Stimulated activated CD4-positive, alpha-beta T cell treated with anti-CD3 and anti-CD28 coated beads, Interleukin-1b, Interleukin-23, amount 100 ng/mL, for 4 hours (primary cell): Measurements from ENCODE around the gene NTRK2.

Source experiments
- DNase-seq, 2 donors: peaks; one replicate each; pipeline ENCODE4 v3.0.0-alpha.2; 2020; ENCODE audit warnings: low read depth in 2 of 2

Gene NTRK2

DNA sequence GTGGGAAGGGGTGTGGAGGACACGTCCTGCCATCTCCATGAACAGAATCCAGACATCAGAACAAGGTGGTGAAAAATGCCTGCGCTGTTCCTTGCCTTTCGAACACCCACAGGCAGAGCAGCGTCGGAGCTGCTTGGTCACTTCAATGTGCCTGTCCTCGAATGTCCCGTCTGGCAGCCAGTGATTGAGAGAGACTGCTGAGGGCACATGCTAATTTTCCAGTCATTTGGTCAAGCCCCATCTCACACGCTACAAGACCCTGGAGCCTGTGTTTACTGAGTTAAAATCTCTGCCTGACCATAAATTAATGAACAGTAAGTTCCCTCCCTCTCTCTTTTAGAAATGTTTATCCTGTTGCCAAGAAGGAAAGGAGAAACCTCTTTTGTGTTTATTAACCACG, 149.3 kb downstream of the NTRK2 start:
- DNase-seq = no peak

DNA sequence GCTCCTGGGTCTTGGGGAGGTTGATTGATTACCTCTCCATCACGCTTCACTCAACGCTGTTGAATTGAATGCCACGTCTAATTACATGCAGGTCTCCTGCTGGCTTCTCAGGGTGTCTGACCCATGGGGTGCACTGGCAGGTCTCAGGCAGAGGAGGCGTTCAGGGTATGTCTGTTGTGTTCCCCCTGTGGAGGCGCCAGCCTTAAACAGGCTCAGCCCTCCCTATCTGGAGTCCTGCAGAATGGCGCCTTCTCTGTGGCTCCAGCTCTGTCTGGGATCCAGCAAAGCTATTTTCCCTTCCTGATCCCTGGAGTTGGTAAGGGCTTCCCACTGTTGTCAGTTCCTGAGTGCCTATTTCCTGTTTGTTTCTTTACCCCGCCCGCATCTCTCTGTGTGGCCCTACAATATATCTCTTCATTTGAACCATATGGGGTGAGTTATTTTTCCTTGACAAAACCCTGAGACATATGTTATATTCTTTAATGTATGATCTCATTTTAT, 150.0 kb downstream of the NTRK2 start:
- no peak for DNase-seq

DNA sequence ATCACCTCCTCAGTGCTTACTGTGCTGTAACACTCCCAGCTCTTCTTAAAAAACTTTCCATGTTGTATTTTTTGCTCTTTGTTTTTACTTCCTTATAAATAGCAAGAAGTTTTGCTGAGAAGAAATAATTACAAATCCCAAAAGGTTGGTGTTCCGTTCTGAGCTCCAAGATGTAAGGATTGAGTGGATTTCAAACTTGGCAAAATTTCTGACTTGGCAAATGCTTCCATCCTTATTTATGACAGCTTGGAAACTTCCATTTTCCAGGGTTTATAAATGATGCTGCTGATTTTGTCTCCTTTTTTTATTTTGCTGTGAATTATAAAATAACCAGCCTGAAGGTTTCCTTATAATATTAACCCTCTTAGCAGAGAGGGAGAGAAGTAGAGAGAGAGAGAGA, 151.9 kb downstream of the NTRK2 start:
- no peak for DNase-seq

DNA sequence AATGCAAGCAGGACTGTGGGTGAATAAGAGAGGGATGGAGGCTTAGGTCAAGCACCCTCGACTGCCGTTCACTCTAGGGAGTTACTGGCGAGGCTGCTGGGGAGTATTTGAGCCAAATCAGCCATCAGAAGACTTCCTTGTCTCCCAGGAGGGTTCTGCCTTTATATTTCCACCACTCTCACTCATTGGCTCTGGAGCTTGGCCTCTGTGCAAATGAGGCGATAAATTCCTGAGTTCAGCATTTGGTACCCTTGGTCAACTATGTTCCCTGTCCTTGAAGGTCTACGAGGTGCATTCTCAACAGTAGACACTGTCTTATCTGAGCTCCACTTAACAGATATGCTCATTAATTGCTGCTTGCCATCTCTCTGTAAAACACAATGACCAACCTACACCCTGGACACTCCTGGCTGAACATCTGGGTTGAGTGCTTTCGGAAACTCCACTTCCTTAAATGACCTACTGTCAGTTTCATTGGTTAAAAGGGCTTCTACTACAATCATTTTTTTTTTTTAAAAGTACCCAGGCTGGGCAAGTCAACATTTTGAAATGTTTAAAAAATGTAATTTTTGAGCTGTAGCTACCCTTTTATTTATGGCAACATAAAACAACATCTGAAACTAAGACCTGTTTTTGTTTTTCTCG, 153.2 kb downstream of the NTRK2 start:
- DNase-seq = no peak

DNA sequence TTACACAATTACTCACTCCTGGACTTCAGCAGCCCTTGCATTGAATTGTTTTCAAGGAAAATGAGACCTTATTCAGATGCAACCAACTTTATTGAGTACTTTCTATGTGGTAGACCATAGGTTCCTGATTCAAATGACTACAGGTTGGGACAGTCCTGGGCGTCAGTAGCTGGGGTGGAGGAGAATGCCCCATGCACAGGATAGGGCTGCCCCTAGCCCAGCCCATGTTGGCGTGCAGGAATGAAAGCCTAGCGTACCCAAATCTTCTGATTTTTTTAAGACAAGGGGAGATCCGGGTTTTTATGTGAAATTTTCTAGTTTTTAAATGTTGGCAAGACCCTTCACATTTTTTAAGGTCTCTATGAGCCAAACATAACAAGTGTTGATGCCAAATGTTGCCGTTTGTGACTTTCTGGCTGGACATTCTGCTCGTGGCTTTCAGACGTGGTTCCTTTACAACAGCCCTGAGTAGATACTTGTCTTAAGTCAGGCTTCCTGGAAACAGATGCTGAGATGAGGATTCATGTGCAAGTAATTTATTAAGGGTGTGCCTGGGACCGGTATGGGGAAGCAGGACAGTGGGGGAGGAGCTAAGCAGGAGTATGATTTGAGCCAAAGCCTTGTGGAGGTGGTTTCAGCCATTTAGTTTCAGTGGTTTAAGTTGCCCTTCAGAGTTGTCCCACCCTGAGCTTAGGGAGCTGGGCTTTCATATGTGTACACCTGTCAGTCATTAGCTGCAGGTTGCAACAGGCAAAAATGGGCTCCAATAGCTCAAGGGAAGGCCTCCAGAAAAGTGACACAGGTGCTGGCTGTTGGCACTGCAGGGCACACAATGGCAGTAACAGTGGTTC, 154.1 kb downstream of the NTRK2 start:
- no peak for DNase-seq

DNA sequence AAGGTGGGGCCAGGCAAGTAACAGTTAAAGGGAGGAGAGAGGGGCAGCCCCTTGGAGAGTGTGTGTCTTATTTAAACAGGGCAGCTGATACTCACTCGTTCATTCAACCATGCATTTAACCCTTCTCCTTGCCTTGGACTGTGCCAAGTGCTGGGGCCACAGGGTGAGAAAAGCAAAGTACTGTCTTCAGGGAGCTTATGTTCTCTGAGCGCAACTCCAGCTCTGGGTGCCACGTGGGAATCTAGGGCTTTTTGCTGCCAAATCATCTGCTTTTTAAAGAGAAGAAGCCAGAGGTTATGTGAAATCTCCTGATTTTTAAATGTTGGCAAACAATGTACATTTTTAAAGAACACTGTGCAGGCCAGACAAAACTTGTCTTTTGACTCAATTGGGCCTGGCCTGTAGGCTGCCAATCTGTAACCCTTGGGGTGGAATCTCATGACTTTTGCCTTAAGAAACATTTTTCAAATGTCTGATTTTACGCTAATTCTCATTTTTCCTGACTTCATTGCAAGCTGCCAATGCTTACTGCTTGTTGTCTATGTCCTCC, 157.8 kb downstream of the NTRK2 start:
- no peak for DNase-seq

DNA sequence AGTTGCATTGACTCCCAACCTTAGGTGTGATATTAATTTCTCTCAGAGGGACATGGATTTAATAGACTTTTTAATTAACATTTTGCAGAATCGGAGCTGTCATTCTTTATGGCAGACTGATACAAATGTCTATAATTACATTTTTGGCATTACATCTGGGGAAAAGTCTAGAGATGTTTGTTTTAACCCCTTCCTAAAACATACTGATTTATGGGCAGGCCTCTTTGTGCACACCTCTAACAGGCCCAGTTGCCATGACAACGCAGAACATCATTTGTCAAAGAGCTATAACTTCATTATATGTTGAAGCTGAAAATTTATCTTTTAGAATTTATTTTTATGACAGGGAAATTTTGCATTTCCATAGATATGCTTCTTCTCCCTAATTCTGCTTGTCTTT, 158.5 kb downstream of the NTRK2 start:
- no peak for DNase-seq

DNA sequence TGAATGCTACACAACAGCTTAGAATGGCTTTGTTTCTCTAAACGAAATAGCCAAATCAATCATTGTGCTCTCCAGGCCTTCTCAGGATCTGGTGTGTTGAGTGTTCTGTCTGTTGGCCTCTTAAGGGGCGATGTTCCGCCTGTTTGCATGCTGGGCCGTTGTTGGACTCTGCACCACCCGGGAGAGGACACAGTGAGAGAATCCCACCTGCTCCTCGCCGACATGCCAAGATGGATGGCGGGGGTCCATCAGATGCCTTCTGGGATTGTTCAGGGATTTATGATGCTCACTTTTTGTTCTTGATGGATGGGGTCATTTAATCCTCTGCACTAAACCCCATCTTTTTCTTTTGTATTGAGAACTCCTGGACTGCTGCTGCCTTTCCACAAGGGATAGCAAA, 159.9 kb downstream of the NTRK2 start:
- no peak for DNase-seq

DNA sequence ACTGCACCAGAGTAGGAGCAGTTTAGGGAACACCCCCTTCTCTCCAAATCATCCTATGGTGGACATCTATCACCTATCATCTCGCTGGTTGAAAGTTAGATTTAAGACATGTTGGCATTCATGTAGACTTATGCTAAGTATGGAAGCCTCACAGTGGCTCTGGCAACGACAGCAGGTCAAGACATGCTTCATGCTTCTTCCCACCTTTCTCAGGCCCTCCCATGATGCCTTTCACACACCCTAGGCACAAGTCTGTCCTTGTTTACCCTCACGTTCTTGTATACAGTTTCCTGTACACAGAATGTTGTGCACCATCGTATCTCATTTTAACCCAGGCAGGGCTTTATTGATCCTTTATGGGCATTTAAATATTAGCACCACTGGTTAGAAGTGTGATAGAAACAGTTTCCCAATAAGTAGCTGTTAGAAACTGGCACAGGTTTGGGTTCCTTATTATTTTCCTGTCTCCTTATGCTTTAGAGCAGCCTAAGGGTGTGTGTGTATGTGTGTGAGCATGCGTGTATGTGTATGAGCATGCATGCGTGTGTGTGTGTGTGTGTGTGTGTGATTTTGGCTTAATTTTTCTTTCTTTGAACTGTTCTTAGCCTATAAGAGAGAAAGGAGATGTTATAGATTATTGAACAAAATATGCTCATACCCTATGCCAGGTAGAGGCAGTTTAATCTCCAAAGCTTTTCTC, 160.6 kb downstream of the NTRK2 start:
- no peak for DNase-seq

DNA sequence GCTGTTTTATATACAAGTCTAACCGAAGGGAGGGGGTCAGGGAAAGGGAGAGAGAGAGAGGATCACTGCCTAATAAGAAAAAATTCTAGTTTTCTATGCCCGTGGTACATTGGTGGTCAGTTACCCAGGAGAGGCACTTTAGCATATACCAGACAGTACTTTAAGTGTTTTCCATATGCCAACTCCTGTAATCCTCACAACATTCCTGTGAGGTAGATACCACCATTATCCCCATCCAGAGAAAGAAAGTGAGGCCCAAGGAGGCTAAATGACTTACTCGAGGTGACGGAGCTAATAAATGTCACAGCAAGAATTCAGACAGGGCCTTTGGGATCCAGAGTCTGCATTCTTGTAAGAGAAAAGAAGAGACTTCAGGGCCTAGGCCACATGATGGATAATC, 161.8 kb downstream of the NTRK2 start:
- DNase-seq = no peak

DNA sequence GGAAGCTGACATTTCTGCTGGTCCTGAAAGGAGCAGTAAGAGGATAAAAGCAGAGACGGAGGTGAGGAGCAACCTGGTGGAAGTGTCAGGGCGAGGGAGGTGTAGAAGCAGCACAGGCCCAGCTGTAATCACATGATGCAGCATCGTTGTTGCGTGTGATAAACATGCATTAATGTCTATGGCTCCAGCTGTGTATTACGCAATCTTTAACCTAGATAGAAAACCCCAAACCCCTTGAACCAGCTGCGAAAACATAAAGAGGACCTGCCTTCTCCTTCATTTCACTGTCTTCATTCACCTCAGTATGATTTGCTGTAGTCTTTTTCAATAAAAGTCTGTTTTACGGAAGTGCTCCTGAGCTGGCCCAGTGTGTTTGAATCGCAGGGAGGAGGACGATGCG, 162.9 kb downstream of the NTRK2 start:
- no peak for DNase-seq

DNA sequence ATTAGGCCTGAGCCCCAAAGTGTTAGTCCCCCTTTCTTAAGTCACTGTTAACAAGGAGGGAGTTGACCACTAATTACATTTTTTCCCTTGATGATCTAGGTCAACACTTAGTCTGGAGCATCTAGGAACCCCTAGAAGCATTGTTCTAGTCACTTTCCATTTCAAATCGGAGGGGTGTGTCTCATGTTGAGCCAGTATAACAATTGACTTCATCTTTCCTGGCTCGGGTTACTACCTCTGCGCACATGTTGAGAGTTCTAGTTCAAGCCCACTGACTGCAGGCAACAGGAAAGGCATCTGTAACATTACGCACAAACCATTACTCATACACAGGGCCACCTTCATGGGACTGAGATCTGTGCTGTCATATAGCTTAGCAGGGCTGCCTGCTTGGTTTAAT, 164.9 kb downstream of the NTRK2 start:
- DNase-seq = no peak

DNA sequence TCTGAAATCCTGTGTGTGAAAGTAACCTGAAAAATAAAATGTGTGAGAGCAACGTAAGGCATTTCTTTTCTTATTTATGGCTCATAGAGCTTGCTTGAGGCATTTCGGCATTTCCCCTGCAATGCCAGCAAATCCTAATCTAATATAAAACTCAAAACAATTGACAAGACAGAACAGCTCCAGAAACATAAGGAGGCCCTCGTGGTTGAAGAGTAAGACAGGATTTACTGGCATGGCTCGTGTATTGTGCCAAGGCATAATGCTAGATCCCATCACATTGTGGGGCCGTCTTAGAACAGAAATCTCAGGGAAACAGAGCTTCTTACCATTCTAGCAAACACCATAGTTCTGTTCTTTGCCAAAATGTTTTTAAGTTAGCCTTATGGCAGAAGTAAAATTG, 166.2 kb downstream of the NTRK2 start:
- DNase-seq = no peak

DNA sequence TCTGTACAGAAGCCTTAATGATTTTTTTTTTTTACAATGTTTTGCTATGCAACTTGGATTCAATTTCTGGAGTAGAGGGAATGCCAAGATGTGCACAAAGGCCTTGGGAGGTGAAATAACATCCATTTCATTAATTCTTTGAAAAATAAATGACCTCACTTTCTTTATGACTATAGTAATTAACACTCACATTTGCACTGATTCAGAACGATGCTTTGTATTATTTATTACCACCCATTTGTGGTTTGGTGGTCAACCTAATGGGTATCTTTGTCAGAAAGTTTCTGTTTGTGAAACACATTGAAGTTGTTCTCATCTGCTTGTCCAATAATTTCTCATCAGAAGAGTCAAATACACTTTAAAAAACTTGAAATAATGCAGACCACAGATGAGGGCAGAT, 169.3 kb downstream of the NTRK2 start:
- DNase-seq = no peak

DNA sequence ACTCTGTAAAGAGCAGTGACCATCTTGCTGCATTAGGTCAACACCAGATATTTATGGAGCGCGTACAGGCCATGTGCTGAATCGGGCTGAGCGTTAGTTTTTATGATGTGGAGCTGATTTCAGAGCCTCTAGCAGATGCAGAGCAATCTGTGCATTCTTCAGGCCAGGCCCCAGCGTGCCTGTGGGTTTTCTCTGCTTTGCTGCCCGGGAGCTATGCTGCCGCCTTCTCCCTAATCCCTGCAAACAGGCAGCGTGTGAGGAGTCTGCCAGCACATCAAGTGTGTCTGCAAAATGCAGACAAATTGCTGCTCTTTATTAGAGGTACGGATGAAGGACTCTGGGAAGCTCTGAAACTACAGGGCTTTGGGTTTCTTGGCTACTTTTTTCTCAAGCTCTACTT, 170.0 kb downstream of the NTRK2 start:
- no peak for DNase-seq

DNA sequence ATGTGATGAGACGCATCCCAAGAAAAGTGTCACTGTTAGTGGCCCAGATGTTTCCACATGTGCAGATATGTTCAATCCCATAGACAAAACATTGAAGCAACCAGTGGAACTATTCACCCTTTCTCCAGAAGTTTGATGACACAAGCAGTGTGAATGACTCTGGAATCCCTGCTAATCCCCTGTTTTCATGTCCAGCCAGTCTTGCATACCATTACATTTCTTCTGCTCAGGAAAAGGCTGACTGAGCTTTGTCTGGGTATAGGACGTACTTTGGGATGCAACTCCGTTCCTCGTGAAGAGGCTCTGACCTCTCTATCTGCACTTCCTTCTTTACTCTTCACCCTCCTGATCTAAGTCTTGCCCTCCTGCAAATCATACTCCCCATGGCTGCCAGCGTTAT, 172.4 kb downstream of the NTRK2 start:
- no peak for DNase-seq

DNA sequence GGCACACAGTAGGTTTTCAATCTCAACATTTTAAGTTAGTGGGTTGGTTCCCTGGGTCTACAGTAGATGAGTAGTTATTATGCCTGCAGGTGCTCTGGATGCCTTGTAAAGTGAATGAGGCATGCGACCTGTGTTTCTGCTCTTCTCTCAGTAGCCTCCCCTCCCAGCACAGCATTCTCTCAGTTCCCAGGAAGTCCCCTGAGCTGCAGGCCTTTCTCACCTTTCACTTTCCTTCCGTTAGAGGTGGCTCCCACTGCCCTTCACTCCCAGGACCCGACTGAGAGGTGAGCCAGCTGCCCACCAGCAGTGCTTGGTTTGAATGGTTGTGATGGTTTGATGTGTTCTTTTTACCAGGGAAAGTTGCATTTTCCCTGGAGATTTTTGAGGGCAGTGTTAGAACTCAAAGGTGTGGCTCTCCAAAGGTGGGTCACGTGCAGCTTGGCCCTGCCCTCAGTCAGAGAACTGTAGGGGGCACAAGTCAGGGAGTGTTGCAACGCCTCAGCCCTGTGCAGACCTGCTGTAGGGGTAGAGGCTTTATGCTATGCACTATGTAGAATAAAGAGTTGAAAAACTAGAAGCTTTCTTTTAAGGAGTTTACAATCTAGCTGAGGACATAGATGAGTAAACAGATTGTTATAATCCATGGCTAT, 173.8 kb downstream of the NTRK2 start:
- DNase-seq = no peak

DNA sequence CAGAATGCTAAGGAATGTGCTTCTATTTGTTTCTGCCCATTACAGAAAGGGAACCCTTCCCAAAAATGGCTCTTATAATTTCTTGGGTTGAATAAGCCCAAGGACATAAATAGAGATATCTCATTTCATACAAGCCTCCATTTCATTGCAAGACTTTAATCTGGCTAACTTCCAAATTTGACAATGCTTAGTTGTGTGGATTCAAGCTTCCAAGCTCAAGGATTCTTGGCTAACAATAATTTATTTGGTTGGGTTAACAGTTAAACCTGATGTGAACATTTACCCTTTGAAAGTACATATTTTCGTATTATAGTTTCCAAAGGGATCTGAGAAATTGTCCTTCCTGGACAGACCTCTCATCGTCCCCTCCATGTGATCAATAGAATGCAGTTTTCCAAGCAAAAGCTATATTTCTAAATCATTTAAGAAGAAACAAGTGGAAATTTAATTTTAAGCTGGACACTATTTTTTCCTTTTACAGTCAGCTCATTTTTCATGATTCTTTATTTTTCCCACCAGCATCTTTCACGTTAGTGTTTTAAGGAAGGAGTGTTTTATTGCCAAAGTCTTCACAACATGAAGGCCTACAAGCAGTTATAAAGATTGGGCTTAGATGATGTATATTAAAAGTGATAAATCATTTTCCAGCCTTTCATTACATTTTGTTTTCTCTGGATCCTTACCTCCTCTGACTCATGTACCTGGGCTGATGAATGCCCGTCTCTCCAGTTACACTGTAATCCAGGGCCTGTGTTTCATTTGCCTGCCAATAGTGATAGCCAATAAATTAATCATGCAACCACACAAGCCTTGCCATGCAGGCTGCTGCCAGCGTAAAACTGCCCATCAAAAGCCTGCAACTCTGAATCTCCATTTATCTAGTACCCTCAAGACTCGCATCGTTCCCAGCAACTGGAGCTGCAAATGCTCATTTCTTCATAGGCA, 176.7 kb downstream of the NTRK2 start:
- no peak for DNase-seq

DNA sequence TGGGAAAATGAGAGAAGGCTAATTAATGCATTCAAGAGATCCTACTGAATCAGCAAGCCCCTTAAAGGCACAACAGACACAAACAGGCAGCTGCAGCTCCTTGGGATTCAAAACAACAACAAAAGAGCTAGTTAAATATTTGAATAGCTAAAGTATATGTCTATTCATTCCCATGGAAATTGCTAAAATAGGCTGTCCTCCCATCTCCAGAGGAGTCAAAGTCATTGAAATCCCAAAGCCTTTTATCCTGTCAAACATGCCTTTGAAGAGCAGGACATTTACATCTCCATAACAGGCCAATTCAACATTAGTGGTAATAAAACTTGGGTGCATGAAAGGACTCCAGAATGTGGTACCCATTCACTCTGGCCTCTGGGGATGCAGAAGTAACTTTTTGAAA, 177.4 kb downstream of the NTRK2 start:
- DNase-seq = no peak

DNA sequence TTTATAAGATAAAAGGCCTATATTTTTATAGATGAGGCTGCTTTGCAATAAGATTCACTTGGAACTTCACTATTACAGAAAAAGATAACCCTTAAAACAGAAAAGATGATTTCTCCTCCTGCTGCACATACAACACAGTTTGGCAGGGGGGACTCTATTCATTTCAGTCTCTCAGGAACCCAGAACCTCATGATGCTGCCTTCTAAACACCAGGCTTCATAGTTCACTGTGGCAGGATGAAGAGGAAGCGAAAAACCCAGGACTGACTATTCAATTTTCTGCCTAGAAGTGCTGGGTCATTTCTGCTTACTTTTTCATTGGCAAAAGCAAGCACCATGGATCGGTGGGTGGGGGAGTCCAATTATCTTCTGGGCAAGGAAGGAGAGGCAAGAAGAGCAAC, 179.5 kb downstream of the NTRK2 start:
- no peak for DNase-seq
